Gastroesophageal sphincter (tissue), 4 donors: ENCODE measurements around the gene ALDH7A1. TPM values are rescaled to one million over a fixed set of nuclear protein-coding genes. Genes with fewer than 3 reads are reported as not detected.
A peak's percentile ranks its signal among the peaks of the same experiment; 100 is the strongest.

ENCODE experiments used
- ATAC-seq: fragments of 150-250 bp; one replicate; pipeline ENCODE4 v1.9.1; 2016; ENCODE audit warnings: mild to moderate bottlenecking, moderate library complexity
- H3K27ac ChIP-seq, 4 donors: fragments of 200-600 bp; sonication (generic) in 3 of 4; 1 replicate in 3 of 4; 2 replicates in 1 of 4; pipeline ENCODE4 v1.5.1; 2016 to 2019
- H3K27me3 ChIP-seq: fragments of 200-600 bp; sonication (generic); one replicate; pipeline ENCODE4 v1.5.1; 2019
- H3K36me3 ChIP-seq, 2 donors: fragments of 200-600 bp; sonication (generic); one replicate each; pipeline ENCODE4 v1.5.1; 2019; ENCODE audit warnings: control low read depth in 1 of 2
- H3K4me1 ChIP-seq, 3 donors: fragments of 200-600 bp; sonication (generic); 1 replicate in 2 of 3; 2 replicates in 1 of 3; pipeline ENCODE4 v1.5.1; 2016 to 2019; ENCODE audit warnings: control low read depth in 2 of 3
- H3K4me3 ChIP-seq, 2 donors: fragments of 200-600 bp; sonication (generic); one replicate each; pipeline ENCODE4 v1.5.1; 2019; ENCODE audit warnings: mild to moderate bottlenecking in 1 of 2, moderate library complexity in 1 of 2
- H3K9me3 ChIP-seq, 3 donors: fragments of 200-600 bp; sonication (generic); one replicate each; pipeline ENCODE4 v1.5.1; 2017 to 2019; ENCODE audit warnings: control low read depth in 2 of 3
- CTCF ChIP-seq, 4 experiments: fragments of 200-600 bp in 2 of 4; fragments of 450-650 bp in 2 of 4; sonication (generic) in 1 of 4; IDR thresholded peaks; one replicate each; pipeline ENCODE4 v1.5.1; 2017 to 2019; ENCODE audit warnings: antibody characterized with exemption in 4 of 4, mild to moderate bottlenecking in 2 of 4, moderate library complexity in 2 of 4
- EP300 ChIP-seq: sonication (generic); formaldehyde crosslinking; IDR thresholded peaks from one replicate; pipeline ENCODE4 v1.6.1; 2017; ENCODE audit warnings: antibody characterized with exemption, mild to moderate bottlenecking
- POLR2A ChIP-seq, 2 donors: fragments of 450-650 bp; IDR thresholded peaks; one replicate each; pipeline ENCODE4 v1.6.1; 2017; ENCODE audit warnings: antibody characterized with exemption in 2 of 2, mild to moderate bottlenecking in 2 of 2, moderate library complexity in 1 of 2
- POLR2AphosphoS5 ChIP-seq: sonication (generic); formaldehyde crosslinking; IDR thresholded peaks from one replicate; pipeline ENCODE4 v1.6.1; 2017; ENCODE audit warnings: antibody characterized with exemption
- WGBS, 2 donors: methylation state at CpG; one replicate each; pipeline ENCODE4 v1.1.5; 2018; ENCODE audit warnings: low coverage in 1 of 2; 5-methylcytosine and 5-hydroxymethylcytosine counted together
- total RNA-seq, 4 donors: library from RNA; depleted of rRNA; stranded (reverse); fragments of >200 nt; gene quantifications; one replicate each; pipeline ENCODE4 v1.1.0, GENCODE V29; 2016

The ALDH7A1 gene
- total RNA-seq, 4 donors from 2014 or later, result 13.6 to 23.4 (median 18.6) TPM

- ATAC-seq, result no peak
- peaks cover 0 to 60% of the 10 kb centered on the region in 2 donors for H3K36me3 ChIP-seq
- WGBS, 2 donors, result 100% methylated on average over 1 of the region's 3 CpGs
- H3K4me1 ChIP-seq, result peaks cover 7 to 21% (median 9%) of the 10 kb centered on the region in 3 donors
- H3K27ac ChIP-seq, result no peak overlapping the region
- H3K9me3 ChIP-seq, result no peaks in the 10 kb centered on the region
- TF ChIP-seq POLR2A (IDR thresholded peaks at IDR 0.05), result no peak
- no peak for TF ChIP-seq EP300
- TF ChIP-seq CTCF (IDR thresholded peaks at IDR 0.05), result no peak
- TF ChIP-seq POLR2AphosphoS5, result no peak
- H3K4me3 ChIP-seq, result no peak overlapping the region
- no peaks in the 10 kb centered on the region for H3K27me3 ChIP-seq
Observed at GRCh38 chr5:126494393-126494792, 100.6 kb downstream of the ALDH7A1 start.

GRCh38 chr5:126492939-126493338 is 102.1 kb downstream of the ALDH7A1 start:
- H3K27ac ChIP-seq, result no peak overlapping the region
- H3K4me1 ChIP-seq, result peaks cover 7 to 24% (median 13%) of the 10 kb centered on the region in 3 donors
- no peak for ATAC-seq
- peak in 2 of 4 experiments; percentile 21 to 41 for TF ChIP-seq CTCF (IDR thresholded peaks at IDR 0.05)
- no peak for TF ChIP-seq POLR2A (IDR thresholded peaks at IDR 0.05)
- H3K27me3 ChIP-seq, result no peaks in the 10 kb centered on the region
- peaks cover under 1 to 72% of the 10 kb centered on the region in 2 donors for H3K36me3 ChIP-seq
- WGBS, 2 donors, result 66 to 72% methylated on average over 6 to 8 of the region's 8 CpGs
- no peaks in the 10 kb centered on the region for H3K9me3 ChIP-seq
- H3K4me3 ChIP-seq, result no peak overlapping the region

- ATAC-seq, result peak; percentile 63
- no peaks in the 10 kb centered on the region for H3K27me3 ChIP-seq
- WGBS, 2 donors, result 58 to 60% methylated on average over 8 to 12 of the region's 12 CpGs
- peak overlapping the region; percentile 43 to 67 (median 64) for H3K27ac ChIP-seq
- H3K4me3 ChIP-seq, result no peak overlapping the region
- H3K9me3 ChIP-seq, result no peaks in the 10 kb centered on the region
- peaks cover 6 to 94% of the 10 kb centered on the region in 2 donors for H3K36me3 ChIP-seq
- H3K4me1 ChIP-seq, result peaks cover 7 to 27% (median 13%) of the 10 kb centered on the region in 3 donors
- TF ChIP-seq POLR2AphosphoS5 (no peak), EP300 (no peak), CTCF (IDR thresholded peaks at IDR 0.05) (no peak), POLR2A (IDR thresholded peaks at IDR 0.05) (no peak)
Observed at GRCh38 chr5:126490167-126490940, 104.7 kb downstream of the ALDH7A1 start.

- H3K36me3 ChIP-seq, result peaks cover 6 to 97% of the 10 kb centered on the region in 2 donors
- peak overlapping the region; percentile 40 to 67 (median 64) for H3K27ac ChIP-seq
- 52 to 56% methylated on average over 7 of the region's 7 CpGs for WGBS, 2 donors
- no peak for ATAC-seq
- H3K4me3 ChIP-seq, result no peak overlapping the region
- H3K9me3 ChIP-seq, result no peaks in the 10 kb centered on the region
- no peaks in the 10 kb centered on the region for H3K27me3 ChIP-seq
- H3K4me1 ChIP-seq, result peaks cover 7 to 27% (median 13%) of the 10 kb centered on the region in 3 donors
- TF ChIP-seq CTCF (IDR thresholded peaks at IDR 0.05) (no peak), EP300 (no peak), POLR2A (IDR thresholded peaks at IDR 0.05) (no peak), POLR2AphosphoS5 (no peak)
Observed at GRCh38 chr5:126488443-126489065, 106.5 kb downstream of the ALDH7A1 start.
